H1 (cell line): ENCODE results near the gene ACY1. TPM values are rescaled to one million over a fixed set of nuclear protein-coding genes. Genes with fewer than 3 reads are reported as not detected.

Experiments
- ASH2L ChIP-seq: fragments of 200-600, 300-600 bp; sonication (generic); IDR thresholded peaks from one replicate; pipeline ENCODE4 v1.7.1; 2017; ENCODE audit warnings: low read length
- CHD2 ChIP-seq: IDR thresholded peaks from 2 replicates; pipeline ENCODE4 v1.6.1; 2012; ENCODE audit warnings: low read length, improper control_type of control experiment
- CTBP2 ChIP-seq: IDR thresholded peaks from 2 replicates; pipeline ENCODE4 v1.7.0; 2011; ENCODE audit warnings: borderline replicate concordance, mild to moderate bottlenecking, moderate library complexity, mixed read lengths, low read length; ENCODE audit not compliant: insufficient read depth, insufficient read length
- CTCF ChIP-seq, 3 experiments: IDR thresholded peaks; 1 replicate in 2 of 3; 2 replicates in 1 of 3; pipeline versions ENCODE4 v1.5.1 to v1.6.1; 2011; ENCODE audit warnings: low read length in 3 of 3, mild to moderate bottlenecking in 3 of 3, inconsistent platforms in 2 of 3, low read depth in 1 of 3, moderate library complexity in 1 of 3; ENCODE audit not compliant: insufficient read depth in 1 of 3; ENCODE audit errors: control extremely low read depth in 1 of 3
- E2F6 ChIP-seq: IDR thresholded peaks from 2 replicates; pipeline ENCODE4 v1.6.1; 2012; ENCODE audit warnings: inconsistent platforms
- GTF2F1 ChIP-seq: IDR thresholded peaks from 2 replicates; pipeline ENCODE4 v1.6.1; 2012; ENCODE audit warnings: low read depth, low read length, improper control_type of control experiment, borderline replicate concordance
- JUN ChIP-seq: IDR thresholded peaks from 2 replicates; pipeline ENCODE4 v1.6.1; 2011; ENCODE audit warnings: low read depth, mild to moderate bottlenecking, improper control_type of control experiment, low read length
- MAFK ChIP-seq: IDR thresholded peaks from 2 replicates; pipeline ENCODE4 v1.6.1; 2012; ENCODE audit warnings: low read depth, mild to moderate bottlenecking, improper control_type of control experiment, low read length
- MAX ChIP-seq: IDR thresholded peaks from 2 replicates; pipeline ENCODE4 v1.6.1; 2012; ENCODE audit warnings: inconsistent platforms
- NRF1 ChIP-seq: IDR thresholded peaks from 2 replicates; pipeline ENCODE4 v1.6.1; 2011; ENCODE audit warnings: mild to moderate bottlenecking, low read depth, low read length, improper control_type of control experiment
- POLR2A ChIP-seq, 2 experiments: IDR thresholded peaks; 1 replicate in 1 of 2; 2 replicates in 1 of 2; pipeline ENCODE4 v1.6.1; 2011; ENCODE audit warnings: low read depth in 2 of 2, low read length in 2 of 2, mild to moderate bottlenecking in 2 of 2; ENCODE audit errors: control extremely low read depth in 1 of 2
- POLR2AphosphoS5 ChIP-seq: IDR thresholded peaks from 2 replicates; pipeline ENCODE4 v1.6.1; 2011; ENCODE audit warnings: low read depth, low read length
- RBBP5 ChIP-seq: IDR thresholded peaks from 2 replicates; pipeline ENCODE4 v1.7.1; 2012; ENCODE audit warnings: low read depth, mild to moderate bottlenecking, inconsistent platforms, low read length, moderate library complexity, borderline replicate concordance
- RXRA ChIP-seq: IDR thresholded peaks from 2 replicates; pipeline ENCODE4 v1.6.1; 2011; ENCODE audit warnings: low read depth, mild to moderate bottlenecking, low read length, moderate library complexity; ENCODE audit not compliant: insufficient read depth
- SIN3A ChIP-seq, 2 experiments: IDR thresholded peaks in 1 of 2; conservative IDR thresholded peaks in 1 of 2; 2 replicates each; pipeline ENCODE4 v1.6.1; 2011 to 2012; ENCODE audit warnings: low read length in 2 of 2, improper control_type of control experiment in 1 of 2, low read depth in 1 of 2, mild to moderate bottlenecking in 1 of 2
- SIX5 ChIP-seq: IDR thresholded peaks from 2 replicates; pipeline ENCODE4 v1.6.1; 2011; ENCODE audit warnings: mild to moderate bottlenecking, low read depth, low read length
- SRF ChIP-seq: IDR thresholded peaks from 2 replicates; pipeline ENCODE4 v1.6.1; 2011; ENCODE audit warnings: mild to moderate bottlenecking, low read depth, low read length, moderate library complexity
- TAF1 ChIP-seq: IDR thresholded peaks from 2 replicates; pipeline ENCODE4 v1.6.1; 2011; ENCODE audit warnings: mild to moderate bottlenecking, low read depth, low read length
- TEAD4 ChIP-seq: IDR thresholded peaks from 2 replicates; pipeline ENCODE4 v1.6.1; 2012; ENCODE audit warnings: low read depth, low read length, inconsistent platforms, mixed read lengths
- YY1 ChIP-seq: IDR thresholded peaks from 2 replicates; pipeline ENCODE4 v1.6.1; 2011; ENCODE audit warnings: low read depth, mild to moderate bottlenecking, low read length
- ZNF274 ChIP-seq: IDR thresholded peaks from 2 replicates; pipeline ENCODE4 v1.7.0; 2012; ENCODE audit warnings: low read length, borderline replicate concordance; ENCODE audit errors: extremely low read depth
- polyA plus RNA-seq, 7 experiments: library from polyadenylated mRNA; depleted of rRNA in 3 of 7; stranded (reverse) in 5 of 7; unstranded in 2 of 7; fragments of >200 nt in 5 of 7; fragments of 200-250 nt in 2 of 7; gene quantifications; 1 replicate in 5 of 7; 2 replicates in 1 of 7; 4 replicates in 1 of 7; pipeline versions ENCODE4 v1.2.1 to v1.2.3, GENCODE V29; 2011 to 2013; ENCODE audit warnings: missing spikeins in 2 of 7, mixed read lengths in 2 of 7
- total RNA-seq: library from RNA; stranded (reverse); fragmentation: NEBNext Ultra II Directional; extraction: Animal tissue kit (Norgen Biotek cat#: 25700); gene quantifications from 2 replicates; pipeline ENCODE4 v1.2.1, GENCODE V29; 2021

Gene ACY1
- total and polyA plus RNA-seq, 2 of the 8 experiments (the other 6 are each of a cell fraction or from before 2014, with no cell fraction given) = 48.3 to 113 TPM

GRCh38 chr3:51995346-51996163 is 12.2 kb downstream of the ACY1 start, which contains the start of gene RPL29 (continued):
- TF ChIP-seq CTCF (IDR thresholded peaks at IDR 0.05; ENCODE audit: control extremely low read depth in 1 of 3, insufficient read depth in 1 of 3, low read depth in 1 of 3, low read length in 3 of 3) = peak in 1 of 3 experiments; percentile 2; a peak in 1 of 4 replicates
- TF ChIP-seq POLR2AphosphoS5 = peak; percentile 95
- no peak for TF ChIP-seq CHD2
- TF ChIP-seq POLR2A (IDR thresholded peaks at IDR 0.05; ENCODE audit: control extremely low read depth in 1 of 2, low read depth in 2 of 2, low read length in 2 of 2) = peak in 1 of 2 experiments; percentile 96; a peak in 2 of 3 replicates
- TF ChIP-seq GTF2F1 = peak; percentile 91
- TF ChIP-seq SRF = peak; percentile 73; the same call in 1 of the 2 replicates
- peak; percentile 100 for TF ChIP-seq TAF1
- no peak for TF ChIP-seq ASH2L
- TF ChIP-seq SIN3A (conservative IDR thresholded peaks at IDR 0.05 in 1 of 2, IDR thresholded peaks at IDR 0.05 in 1 of 2; ENCODE audit: low read depth in 1 of 2, low read length in 2 of 2) = peak; percentile 16 to 64; a peak in 1 of 4 replicates
- TF ChIP-seq E2F6 = no peak
- TF ChIP-seq YY1 = peak; percentile 74; the same call in 1 of the 2 replicates
- TF ChIP-seq NRF1 = no peak; the same call in 1 of the 2 replicates
- no peak for TF ChIP-seq MAFK
- TF ChIP-seq RBBP5 = no peak
- TF ChIP-seq CTBP2 = no peak
- no peak for TF ChIP-seq RXRA
- no peak for TF ChIP-seq ZNF274
- no peak for TF ChIP-seq TEAD4
- peak; percentile 85; the same call in 1 of the 2 replicates for TF ChIP-seq MAX
- TF ChIP-seq JUN = no peak
- peak; percentile 41 for TF ChIP-seq SIX5
